ENCODE measurements around the gene ACO1.
A peak's percentile ranks its signal among the peaks of the same experiment; 100 is the strongest.

Gene ACO1

DNA sequence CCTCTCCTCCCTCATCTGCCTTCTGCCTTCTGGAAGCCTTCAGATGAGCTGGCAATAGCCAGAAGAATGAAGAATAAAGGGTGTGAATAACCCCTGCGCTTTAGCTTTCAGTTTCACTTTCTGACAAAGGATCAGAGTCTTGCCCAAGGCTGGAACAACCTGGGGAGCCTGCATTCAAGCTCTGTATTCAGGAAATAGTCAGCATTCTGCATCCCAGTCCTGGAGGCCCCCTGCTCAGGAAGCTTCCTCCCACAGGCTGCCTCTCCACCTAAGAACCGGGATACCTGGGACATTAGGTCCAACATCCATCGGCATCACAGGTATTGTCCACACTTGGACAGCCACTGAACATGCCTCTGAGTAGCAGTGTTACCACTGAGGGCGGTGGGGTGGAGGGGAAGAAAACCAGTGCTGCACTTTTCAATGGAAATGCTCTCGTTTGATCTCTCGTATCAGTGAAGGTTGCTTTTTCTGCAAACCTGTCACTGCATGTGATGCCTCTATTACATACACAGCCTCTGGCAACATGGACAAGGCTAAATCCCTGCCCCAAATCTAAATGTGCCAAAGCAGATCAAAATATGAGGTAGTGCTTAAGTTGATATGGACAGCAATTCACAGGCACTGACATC is 39.8 kb upstream of the ACO1 start:
- Histone ChIP-seq H3K36me3 (ENCODE audit: control insufficient read depth, insufficient read depth, low read length) (no peaks in the 10 kb centered on the region), H3K9ac (no peak overlapping the region), H3K79me2 (no peaks in the 10 kb centered on the region), H3K4me3 (ENCODE audit: low read depth, low read length) (no peak overlapping the region), H3K4me1 (no peaks in the 10 kb centered on the region), H3K9me3 (ENCODE audit: control insufficient read depth, low read length) (no peaks in the 10 kb centered on the region), H3K4me2 (ENCODE audit: low read length) (no peak overlapping the region), H3K27ac (no peak overlapping the region), H3K27me3 (ENCODE audit: control insufficient read depth, insufficient read depth, low read length) (no peaks in the 10 kb centered on the region), H2AFZ (peak overlapping the region; percentile 42)
- TF ChIP-seq, protein P1, sequence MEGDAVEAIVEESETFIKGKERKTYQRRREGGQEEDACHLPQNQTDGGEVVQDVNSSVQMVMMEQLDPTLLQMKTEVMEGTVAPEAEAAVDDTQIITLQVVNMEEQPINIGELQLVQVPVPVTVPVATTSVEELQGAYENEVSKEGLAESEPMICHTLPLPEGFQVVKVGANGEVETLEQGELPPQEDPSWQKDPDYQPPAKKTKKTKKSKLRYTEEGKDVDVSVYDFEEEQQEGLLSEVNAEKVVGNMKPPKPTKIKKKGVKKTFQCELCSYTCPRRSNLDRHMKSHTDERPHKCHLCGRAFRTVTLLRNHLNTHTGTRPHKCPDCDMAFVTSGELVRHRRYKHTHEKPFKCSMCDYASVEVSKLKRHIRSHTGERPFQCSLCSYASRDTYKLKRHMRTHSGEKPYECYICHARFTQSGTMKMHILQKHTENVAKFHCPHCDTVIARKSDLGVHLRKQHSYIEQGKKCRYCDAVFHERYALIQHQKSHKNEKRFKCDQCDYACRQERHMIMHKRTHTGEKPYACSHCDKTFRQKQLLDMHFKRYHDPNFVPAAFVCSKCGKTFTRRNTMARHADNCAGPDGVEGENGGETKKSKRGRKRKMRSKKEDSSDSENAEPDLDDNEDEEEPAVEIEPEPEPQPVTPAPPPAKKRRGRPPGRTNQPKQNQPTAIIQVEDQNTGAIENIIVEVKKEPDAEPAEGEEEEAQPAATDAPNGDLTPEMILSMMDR (IDR thresholded peaks at IDR 0.05): no peak

DNA sequence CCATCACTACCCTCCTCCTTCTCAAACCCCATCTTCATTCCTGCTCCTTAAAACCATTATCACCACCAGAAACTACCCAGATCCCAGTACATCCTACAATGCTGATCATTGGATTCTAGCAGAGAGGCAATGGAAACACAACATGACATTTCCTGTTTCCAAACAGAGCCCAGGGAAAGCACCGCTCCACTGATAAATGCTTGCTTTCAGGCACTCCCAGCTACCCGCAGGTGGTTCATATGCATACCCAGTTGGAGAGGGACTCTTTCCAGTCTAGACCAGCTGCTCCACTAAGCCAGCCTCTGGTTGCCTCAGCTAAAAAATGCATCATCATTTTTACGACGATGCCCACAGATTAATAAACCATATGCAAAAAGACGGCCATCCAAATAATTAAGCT is 39.2 kb upstream of the ACO1 start:
- no peak overlapping the region for H3K9ac ChIP-seq
- H3K36me3 ChIP-seq (ENCODE audit: control insufficient read depth, insufficient read depth, low read length): no peaks in the 10 kb centered on the region
- H3K4me2 ChIP-seq (ENCODE audit: low read length): no peak overlapping the region
- no peak overlapping the region for H3K27ac ChIP-seq
- no peaks in the 10 kb centered on the region for H3K4me1 ChIP-seq
- no peak overlapping the region for H3K4me3 ChIP-seq (ENCODE audit: low read depth, low read length)
- no peaks in the 10 kb centered on the region for H3K79me2 ChIP-seq
- TF ChIP-seq, protein P1 (IDR thresholded peaks at IDR 0.05): no peak
- H2AFZ ChIP-seq: no peak overlapping the region
- H3K27me3 ChIP-seq (ENCODE audit: control insufficient read depth, insufficient read depth, low read length): no peaks in the 10 kb centered on the region
- H3K9me3 ChIP-seq (ENCODE audit: control insufficient read depth, low read length): no peaks in the 10 kb centered on the region

DNA sequence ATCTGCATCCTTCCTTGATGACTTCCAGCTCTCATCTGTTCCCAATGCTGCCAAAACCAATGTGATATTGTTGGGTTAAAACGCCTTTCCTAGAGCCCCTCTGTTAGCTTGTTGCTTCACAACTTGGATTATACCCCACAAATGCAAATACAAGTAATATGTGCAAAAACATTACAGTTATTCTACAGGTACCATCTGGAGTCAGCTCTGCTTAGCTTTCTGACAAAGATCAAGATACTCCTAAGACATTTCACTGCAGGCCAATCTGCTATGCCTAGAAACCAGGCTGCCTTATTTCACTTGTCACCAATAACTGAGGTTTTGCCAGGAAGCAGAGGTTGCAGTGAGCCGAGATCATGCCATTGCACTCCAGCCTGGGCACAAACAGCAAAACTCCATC is 36.9 kb upstream of the ACO1 start:
- Histone ChIP-seq H2AFZ (no peak overlapping the region), H3K9ac (no peak overlapping the region), H3K36me3 (ENCODE audit: control insufficient read depth, insufficient read depth, low read length) (no peaks in the 10 kb centered on the region), H3K27me3 (ENCODE audit: control insufficient read depth, insufficient read depth, low read length) (no peaks in the 10 kb centered on the region), H3K4me2 (ENCODE audit: low read length) (no peak overlapping the region), H3K4me3 (ENCODE audit: low read depth, low read length) (no peak overlapping the region), H3K79me2 (no peaks in the 10 kb centered on the region), H3K4me1 (no peaks in the 10 kb centered on the region), H3K27ac (no peak overlapping the region), H3K9me3 (ENCODE audit: control insufficient read depth, low read length) (no peaks in the 10 kb centered on the region)
- TF ChIP-seq, protein P1 (IDR thresholded peaks at IDR 0.05): no peak

DNA sequence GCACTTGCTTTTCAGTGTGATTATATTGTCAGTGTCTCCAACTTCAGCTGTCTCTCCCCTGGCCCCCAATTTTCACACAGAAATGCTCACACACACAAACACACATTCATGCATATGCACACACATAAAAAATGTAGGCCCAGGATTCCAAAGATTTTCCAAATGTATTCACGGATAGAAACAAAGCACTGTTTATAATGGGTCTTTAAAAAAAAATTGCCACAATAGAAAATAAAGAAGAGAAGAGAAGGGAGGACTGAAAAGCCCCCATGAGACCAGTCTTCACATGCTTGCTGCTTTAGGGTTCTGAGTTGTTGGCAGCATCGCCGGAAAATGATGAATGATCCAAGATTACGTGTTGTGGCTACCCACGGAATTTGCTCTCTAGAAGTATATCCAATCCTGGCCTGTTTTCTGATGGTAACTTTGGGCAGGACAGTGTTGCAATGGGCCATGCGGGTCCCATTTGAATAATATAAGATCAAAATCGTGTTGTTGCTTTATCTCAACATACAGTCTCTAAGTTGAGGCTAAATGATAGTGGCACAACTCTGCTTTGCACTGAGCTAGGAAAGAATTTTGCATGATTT is 36.2 kb upstream of the ACO1 start:
- Histone ChIP-seq H3K27ac (no peak overlapping the region), H3K79me2 (no peaks in the 10 kb centered on the region), H2AFZ (no peak overlapping the region), H3K27me3 (ENCODE audit: control insufficient read depth, insufficient read depth, low read length) (no peaks in the 10 kb centered on the region), H3K9me3 (ENCODE audit: control insufficient read depth, low read length) (no peaks in the 10 kb centered on the region), H3K9ac (no peak overlapping the region), H3K4me1 (no peaks in the 10 kb centered on the region), H3K4me2 (ENCODE audit: low read length) (no peak overlapping the region), H3K36me3 (ENCODE audit: control insufficient read depth, insufficient read depth, low read length) (no peaks in the 10 kb centered on the region), H3K4me3 (ENCODE audit: low read depth, low read length) (no peak overlapping the region)
- TF ChIP-seq, protein P1 (IDR thresholded peaks at IDR 0.05): no peak

DNA sequence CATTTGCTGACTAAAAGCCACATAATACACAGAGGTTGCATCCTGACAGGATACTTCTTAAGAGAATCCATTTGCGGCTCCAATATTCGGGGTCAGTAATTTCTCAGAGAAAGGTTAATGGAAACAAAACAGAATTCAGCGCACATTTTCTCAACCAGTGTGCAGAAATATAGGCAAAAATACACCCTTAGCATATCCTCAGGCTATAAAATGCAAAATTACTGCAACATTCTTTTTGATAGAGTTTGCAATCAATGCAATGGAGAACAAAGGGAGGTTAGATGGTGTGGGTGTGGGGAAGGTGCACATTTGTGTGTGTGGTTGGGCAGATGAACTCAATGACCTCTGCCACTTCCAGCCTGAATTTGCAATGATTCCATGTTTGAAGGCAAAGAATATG is 35.4 kb upstream of the ACO1 start:
- H3K9me3 ChIP-seq (ENCODE audit: control insufficient read depth, low read length): no peaks in the 10 kb centered on the region
- no peak overlapping the region for H3K27ac ChIP-seq
- H3K9ac ChIP-seq: no peak overlapping the region
- no peaks in the 10 kb centered on the region for H3K36me3 ChIP-seq (ENCODE audit: control insufficient read depth, insufficient read depth, low read length)
- no peak overlapping the region for H2AFZ ChIP-seq
- H3K4me1 ChIP-seq: no peaks in the 10 kb centered on the region
- no peaks in the 10 kb centered on the region for H3K79me2 ChIP-seq
- TF ChIP-seq, protein P1 (IDR thresholded peaks at IDR 0.05): no peak
- no peak overlapping the region for H3K4me3 ChIP-seq (ENCODE audit: low read depth, low read length)
- H3K27me3 ChIP-seq (ENCODE audit: control insufficient read depth, insufficient read depth, low read length): no peaks in the 10 kb centered on the region
- no peak overlapping the region for H3K4me2 ChIP-seq (ENCODE audit: low read length)

All from parathyroid adenoma (tissue), 2 donors.